Liver (tissue), 9 donors: ENCODE results near the gene NECAB2. TPM values are rescaled to one million over a fixed set of nuclear protein-coding genes. Genes with fewer than 3 reads are reported as not detected.

Source experiments
- DNase-seq: peaks from one replicate; pipeline ENCODE4 v3.0.0-alpha.2; 2017; ENCODE audit warnings: low spot score
- H3K27ac ChIP-seq, 2 donors: one replicate each; pipeline ENCODE4 v1.7.0; 2013; ENCODE audit warnings: inconsistent platforms in 2 of 2, low read length in 2 of 2, control low read depth in 1 of 2, low read depth in 1 of 2, mild to moderate bottlenecking in 1 of 2
- H3K27me3 ChIP-seq, 4 donors: one replicate each; pipeline versions ENCODE4 v1.6.1 to v1.7.0; 2013; ENCODE audit warnings: low read length in 3 of 4, inconsistent platforms in 1 of 4, mild to moderate bottlenecking in 1 of 4, moderate library complexity in 1 of 4; ENCODE audit not compliant: control insufficient read depth in 4 of 4, insufficient read depth in 4 of 4
- H3K36me3 ChIP-seq, 4 donors: one replicate each; pipeline versions ENCODE4 v1.6.1 to v1.7.0; 2013; ENCODE audit warnings: low read length in 3 of 4, mild to moderate bottlenecking in 3 of 4, low read depth in 1 of 4, moderate library complexity in 1 of 4; ENCODE audit not compliant: control insufficient read depth in 4 of 4, insufficient read depth in 3 of 4
- H3K4me1 ChIP-seq, 4 donors: one replicate each; pipeline versions ENCODE4 v1.6.1 to v1.7.0; 2013; ENCODE audit warnings: low read length in 3 of 4, mild to moderate bottlenecking in 3 of 4, moderate library complexity in 1 of 4; ENCODE audit not compliant: control insufficient read depth in 4 of 4, insufficient read depth in 4 of 4
- H3K4me3 ChIP-seq, 3 donors: one replicate each; pipeline versions ENCODE4 v1.6.1 to v1.7.0; 2013; ENCODE audit warnings: low read length in 3 of 3, control low read depth in 1 of 3, low read depth in 1 of 3, mild to moderate bottlenecking in 1 of 3
- H3K9ac ChIP-seq, 2 donors: one replicate each; pipeline ENCODE4 v1.7.0; 2013; ENCODE audit warnings: low read length in 2 of 2, mild to moderate bottlenecking in 2 of 2, moderate library complexity in 2 of 2, control low read depth in 1 of 2, low read depth in 1 of 2
- H3K9me3 ChIP-seq, 4 donors: one replicate each; pipeline versions ENCODE4 v1.6.1 to v1.7.0; 2013; ENCODE audit warnings: low read length in 3 of 4; ENCODE audit not compliant: control insufficient read depth in 4 of 4
- EGR1 ChIP-seq, 2 donors: IDR thresholded peaks; 2 replicates each; pipeline ENCODE4 v1.6.1; 2016 to 2018; ENCODE audit warnings: antibody characterized with exemption in 2 of 2, low read depth in 2 of 2
- FOXA1 ChIP-seq: IDR thresholded peaks from 2 replicates; pipeline ENCODE4 v1.6.1; 2016; ENCODE audit warnings: antibody characterized with exemption
- FOXA2 ChIP-seq: IDR thresholded peaks from 2 replicates; pipeline ENCODE4 v1.6.1; 2016; ENCODE audit warnings: antibody characterized with exemption
- GABPA ChIP-seq, 2 donors: IDR thresholded peaks in 1 of 2; conservative IDR thresholded peaks in 1 of 2; 2 replicates each; pipeline ENCODE4 v1.6.1; 2016; ENCODE audit warnings: antibody characterized with exemption in 2 of 2, mild to moderate bottlenecking in 1 of 2, moderate library complexity in 1 of 2
- HNF4A ChIP-seq, 2 donors: conservative IDR thresholded peaks; 2 replicates each; pipeline ENCODE4 v1.6.1; 2016; ENCODE audit warnings: antibody characterized with exemption in 2 of 2, mild to moderate bottlenecking in 2 of 2
- HNF4G ChIP-seq: IDR thresholded peaks from 2 replicates; pipeline ENCODE4 v1.6.1; 2016; ENCODE audit warnings: antibody characterized with exemption
- JUND ChIP-seq, 2 donors: IDR thresholded peaks; 2 replicates each; pipeline ENCODE4 v1.6.1; 2016; ENCODE audit warnings: antibody characterized with exemption in 2 of 2
- NR2F2 ChIP-seq: IDR thresholded peaks from 2 replicates; pipeline ENCODE4 v1.6.1; 2016; ENCODE audit warnings: antibody characterized with exemption
- RAD21 ChIP-seq, 2 donors: IDR thresholded peaks; 2 replicates each; pipeline ENCODE4 v1.6.1; 2016; ENCODE audit warnings: antibody characterized with exemption in 2 of 2, mild to moderate bottlenecking in 2 of 2
- REST ChIP-seq: IDR thresholded peaks from 2 replicates; pipeline ENCODE4 v1.6.1; 2016; ENCODE audit warnings: antibody characterized with exemption, mild to moderate bottlenecking
- RXRA ChIP-seq, 2 donors: IDR thresholded peaks; 2 replicates each; pipeline ENCODE4 v1.6.1; 2017 to 2018; ENCODE audit warnings: antibody characterized with exemption in 2 of 2, mild to moderate bottlenecking in 1 of 2
- SP1 ChIP-seq: IDR thresholded peaks from 2 replicates; pipeline ENCODE4 v1.6.1; 2018; ENCODE audit warnings: antibody characterized with exemption, mild to moderate bottlenecking
- TAF1 ChIP-seq: conservative IDR thresholded peaks from 2 replicates; pipeline ENCODE4 v1.6.1; 2016; ENCODE audit warnings: antibody characterized with exemption, mild to moderate bottlenecking
- YY1 ChIP-seq: IDR thresholded peaks from 2 replicates; pipeline ENCODE4 v1.6.1; 2016; ENCODE audit warnings: antibody characterized with exemption, mild to moderate bottlenecking
- ZBTB33 ChIP-seq: IDR thresholded peaks from 2 replicates; pipeline ENCODE4 v1.6.1; 2016; ENCODE audit warnings: antibody characterized with exemption
- whole genome bisulfite sequencing: extraction: QIAGEN DNeasy Blood & Tissue Kit; methylation state at CpG from one replicate; pipeline ENCODE4 v1.1.7; 2013; 5-methylcytosine and 5-hydroxymethylcytosine counted together
- polyA plus RNA-seq, 2 donors: library from polyadenylated mRNA; stranded (reverse) in 1 of 2; unstranded in 1 of 2; fragments of 200-250 nt in 1 of 2; fragments of >200 nt in 1 of 2; fragmentation: Nextera tagmentation in 1 of 2; extraction: Ambion mirVana in 1 of 2; gene quantifications; one replicate each; pipeline versions ENCODE4 v1.2.1 to v1.2.3, GENCODE V29; 2013 to 2015
- total RNA-seq, 2 donors: library from RNA; depleted of rRNA; stranded (reverse); fragments of >200 nt; gene quantifications; one replicate each; pipeline ENCODE4 v1.2.3, GENCODE V29; 2014
- TF ChIP-seq, protein P1 (sequence below): IDR thresholded peaks from 2 replicates; pipeline ENCODE4 v1.6.1; 2016; ENCODE audit warnings: antibody characterized with exemption
- TF ChIP-seq, protein P2 (sequence below): fragments of 150-350 bp; IDR thresholded peaks from 2 replicates; pipeline ENCODE4 v1.5.1; 2017; ENCODE audit warnings: improper control_type of control experiment, low read depth, low read length; ENCODE audit not compliant: missing input control
- TF ChIP-seq, protein P3 (sequence below): IDR thresholded peaks from 2 replicates; pipeline ENCODE4 v1.6.1; 2016; ENCODE audit warnings: antibody characterized with exemption
- donor health status: healthy.
- donor health status: healthy.
- donor health status: healthy.
- donor health status: healthy.
- donor health status: healthy.

NECAB2 gene
- total and polyA plus RNA-seq, 4 donors, result 2.7 to 3.8 (median 2.9) TPM; not detected in 1

GRCh38 chr16:83994087-83994486 is 26.0 kb downstream of the NECAB2 start:
- Histone ChIP-seq H3K27ac (no peak overlapping the region), H3K9me3 (no peaks in the 10 kb centered on the region), H3K27me3 (no peaks in the 10 kb centered on the region), H3K9ac (no peak overlapping the region), H3K4me1 (no peaks in the 10 kb centered on the region), H3K36me3 (peaks cover 4 to 60% (median 14%) of the 10 kb centered on the region in 4 donors), H3K4me3 (no peak overlapping the region)
- WGBS, result 88% methylated on average over 8 of the region's 8 CpGs
- TF ChIP-seq NR2F2 (no peak), SP1 (no peak), TAF1 (no peak), JUND (IDR thresholded peaks at IDR 0.05) (no peak), REST (no peak), EGR1 (IDR thresholded peaks at IDR 0.05; ENCODE audit: low read depth in 2 of 2) (no peak), RXRA (IDR thresholded peaks at IDR 0.05) (no peak), RAD21 (IDR thresholded peaks at IDR 0.05) (no peak)
- TF ChIP-seq, protein P1, sequence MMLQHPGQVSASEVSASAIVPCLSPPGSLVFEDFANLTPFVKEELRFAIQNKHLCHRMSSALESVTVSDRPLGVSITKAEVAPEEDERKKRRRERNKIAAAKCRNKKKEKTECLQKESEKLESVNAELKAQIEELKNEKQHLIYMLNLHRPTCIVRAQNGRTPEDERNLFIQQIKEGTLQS, result no peak
- TF ChIP-seq, protein P2, sequence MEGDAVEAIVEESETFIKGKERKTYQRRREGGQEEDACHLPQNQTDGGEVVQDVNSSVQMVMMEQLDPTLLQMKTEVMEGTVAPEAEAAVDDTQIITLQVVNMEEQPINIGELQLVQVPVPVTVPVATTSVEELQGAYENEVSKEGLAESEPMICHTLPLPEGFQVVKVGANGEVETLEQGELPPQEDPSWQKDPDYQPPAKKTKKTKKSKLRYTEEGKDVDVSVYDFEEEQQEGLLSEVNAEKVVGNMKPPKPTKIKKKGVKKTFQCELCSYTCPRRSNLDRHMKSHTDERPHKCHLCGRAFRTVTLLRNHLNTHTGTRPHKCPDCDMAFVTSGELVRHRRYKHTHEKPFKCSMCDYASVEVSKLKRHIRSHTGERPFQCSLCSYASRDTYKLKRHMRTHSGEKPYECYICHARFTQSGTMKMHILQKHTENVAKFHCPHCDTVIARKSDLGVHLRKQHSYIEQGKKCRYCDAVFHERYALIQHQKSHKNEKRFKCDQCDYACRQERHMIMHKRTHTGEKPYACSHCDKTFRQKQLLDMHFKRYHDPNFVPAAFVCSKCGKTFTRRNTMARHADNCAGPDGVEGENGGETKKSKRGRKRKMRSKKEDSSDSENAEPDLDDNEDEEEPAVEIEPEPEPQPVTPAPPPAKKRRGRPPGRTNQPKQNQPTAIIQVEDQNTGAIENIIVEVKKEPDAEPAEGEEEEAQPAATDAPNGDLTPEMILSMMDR, result no peak
- TF ChIP-seq, protein P3, sequence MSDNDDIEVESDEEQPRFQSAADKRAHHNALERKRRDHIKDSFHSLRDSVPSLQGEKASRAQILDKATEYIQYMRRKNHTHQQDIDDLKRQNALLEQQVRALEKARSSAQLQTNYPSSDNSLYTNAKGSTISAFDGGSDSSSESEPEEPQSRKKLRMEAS, result no peak
- DNase-seq, result no peak

DNA sequence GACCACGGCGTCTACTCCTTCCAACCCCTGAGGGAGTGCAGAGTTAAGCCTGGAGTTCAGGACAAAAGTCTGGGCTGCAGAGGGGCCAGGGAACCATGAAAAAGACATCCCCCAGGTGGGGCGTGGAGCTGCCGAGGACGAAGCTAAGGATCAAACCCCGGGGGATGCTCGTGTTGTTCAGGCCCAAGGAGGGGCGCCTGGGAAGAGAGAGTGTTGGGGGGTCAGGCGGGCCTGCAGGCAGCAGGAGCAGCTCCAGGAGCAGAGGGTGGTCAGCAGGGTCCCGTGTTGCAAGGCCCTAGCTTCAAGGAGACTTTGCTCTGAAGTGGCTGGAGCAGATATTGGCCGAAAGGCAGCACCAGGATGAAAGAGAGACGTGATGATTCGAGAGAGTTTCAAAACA is 26.7 kb downstream of the NECAB2 start:
- Histone ChIP-seq H3K4me1 (no peaks in the 10 kb centered on the region), H3K4me3 (no peak overlapping the region), H3K9me3 (no peaks in the 10 kb centered on the region), H3K27ac (no peak overlapping the region), H3K36me3 (peaks cover 4 to 60% (median 13%) of the 10 kb centered on the region in 4 donors), H3K27me3 (no peaks in the 10 kb centered on the region), H3K9ac (no peak overlapping the region)
- 86% methylated on average over 13 of the region's 13 CpGs for WGBS
- no peak for DNase-seq
- TF ChIP-seq TAF1, result no peak
- no peak for TF ChIP-seq FOXA1
- no peak for TF ChIP-seq REST
- TF ChIP-seq, protein P1, result no peak
- TF ChIP-seq RXRA (IDR thresholded peaks at IDR 0.05), result no peak
- TF ChIP-seq NR2F2, result no peak
- TF ChIP-seq, protein P2, result no peak
- no peak for TF ChIP-seq HNF4A (conservative IDR thresholded peaks at IDR 0.05)
- TF ChIP-seq RAD21 (IDR thresholded peaks at IDR 0.05), result no peak
- no peak for TF ChIP-seq HNF4G
- no peak for TF ChIP-seq GABPA (IDR thresholded peaks at IDR 0.05 in 1 of 2, conservative IDR thresholded peaks at IDR 0.05 in 1 of 2)
- TF ChIP-seq EGR1 (IDR thresholded peaks at IDR 0.05; ENCODE audit: low read depth in 2 of 2), result no peak
- TF ChIP-seq ZBTB33, result no peak
- TF ChIP-seq JUND (IDR thresholded peaks at IDR 0.05), result no peak
- no peak for TF ChIP-seq FOXA2
- no peak for TF ChIP-seq YY1
